ENCODE measurements around the gene ANKLE2.

DNA sequence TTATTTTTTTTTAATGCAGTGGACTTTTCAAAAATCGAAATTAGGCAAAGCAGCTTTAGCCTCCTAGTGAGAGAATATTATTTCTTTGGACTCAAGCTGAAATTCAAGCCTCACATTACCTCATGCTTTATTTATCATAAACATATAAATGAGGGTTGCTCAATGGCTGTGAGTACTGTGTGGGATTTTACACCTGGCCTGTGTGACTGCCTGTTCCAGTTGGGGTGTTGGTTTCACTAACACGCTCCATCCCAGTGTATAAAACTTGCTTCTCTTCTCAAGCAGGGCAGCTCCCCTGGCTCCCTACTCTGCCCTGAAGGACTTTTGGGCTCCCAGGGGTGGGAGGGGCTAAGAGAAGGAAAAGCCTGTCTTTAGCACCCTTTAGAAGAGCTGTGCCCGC, 15.0 kb downstream of the ANKLE2 start:
- TF ChIP-seq, protein P1, sequence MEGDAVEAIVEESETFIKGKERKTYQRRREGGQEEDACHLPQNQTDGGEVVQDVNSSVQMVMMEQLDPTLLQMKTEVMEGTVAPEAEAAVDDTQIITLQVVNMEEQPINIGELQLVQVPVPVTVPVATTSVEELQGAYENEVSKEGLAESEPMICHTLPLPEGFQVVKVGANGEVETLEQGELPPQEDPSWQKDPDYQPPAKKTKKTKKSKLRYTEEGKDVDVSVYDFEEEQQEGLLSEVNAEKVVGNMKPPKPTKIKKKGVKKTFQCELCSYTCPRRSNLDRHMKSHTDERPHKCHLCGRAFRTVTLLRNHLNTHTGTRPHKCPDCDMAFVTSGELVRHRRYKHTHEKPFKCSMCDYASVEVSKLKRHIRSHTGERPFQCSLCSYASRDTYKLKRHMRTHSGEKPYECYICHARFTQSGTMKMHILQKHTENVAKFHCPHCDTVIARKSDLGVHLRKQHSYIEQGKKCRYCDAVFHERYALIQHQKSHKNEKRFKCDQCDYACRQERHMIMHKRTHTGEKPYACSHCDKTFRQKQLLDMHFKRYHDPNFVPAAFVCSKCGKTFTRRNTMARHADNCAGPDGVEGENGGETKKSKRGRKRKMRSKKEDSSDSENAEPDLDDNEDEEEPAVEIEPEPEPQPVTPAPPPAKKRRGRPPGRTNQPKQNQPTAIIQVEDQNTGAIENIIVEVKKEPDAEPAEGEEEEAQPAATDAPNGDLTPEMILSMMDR (IDR thresholded peaks at IDR 0.05; ENCODE audit: low read depth, low read length, missing input control): no peak
- TF ChIP-seq FOXA1 (IDR thresholded peaks at IDR 0.05) (no peak), HNF4A (conservative IDR thresholded peaks at IDR 0.05) (no peak), GABPA (IDR thresholded peaks at IDR 0.05 in 1 of 2, conservative IDR thresholded peaks at IDR 0.05 in 1 of 2) (no peak), RAD21 (IDR thresholded peaks at IDR 0.05) (no peak)
